Measurements from ENCODE around the gene APPBP2.
"Not testable (repeated sequence)": the region's sequence is repeated elsewhere in the genome, so short reads cannot be mapped to it uniquely, and the experiment has no call there.

DNA sequence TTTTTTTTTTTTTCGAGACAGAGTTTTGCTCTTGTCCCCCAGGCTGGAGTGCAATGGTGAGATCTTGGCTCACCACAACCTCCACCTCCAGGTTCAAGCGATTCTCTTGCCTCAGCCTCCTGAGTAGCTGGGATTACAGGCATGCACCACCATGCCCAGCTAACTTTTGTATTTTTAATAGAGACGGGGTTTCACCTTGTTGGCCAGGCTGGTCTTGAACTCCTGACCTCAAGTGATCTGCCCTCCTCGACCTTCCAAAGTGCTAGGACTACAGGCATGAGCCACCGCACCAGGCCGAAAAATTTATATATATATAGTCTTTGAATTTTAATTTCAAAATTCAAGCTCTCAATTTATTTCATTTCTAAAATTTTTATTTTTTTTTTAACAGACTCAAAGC, 97.6 kb downstream of the APPBP2 start:
- TF ChIP-seq SRF (IDR thresholded peaks at IDR 0.05; ENCODE audit: low read depth, low read length); RFX5 (IDR thresholded peaks at IDR 0.05; ENCODE audit: borderline replicate concordance, low read depth, low read length); CHD2 (IDR thresholded peaks at IDR 0.05; ENCODE audit: low read length); EGR1 (IDR thresholded peaks at IDR 0.05; ENCODE audit: borderline replicate concordance, low read depth, low read length); SIN3A (conservative IDR thresholded peaks at IDR 0.05 in 1 of 2, IDR thresholded peaks at IDR 0.05 in 1 of 2; ENCODE audit: low read depth in 1 of 2, low read length in 2 of 2); POLR2A (IDR thresholded peaks at IDR 0.05; ENCODE audit: control extremely low read depth in 1 of 2, low read depth in 2 of 2, low read length in 2 of 2): not testable (repeated sequence)
- TF ChIP-seq, protein P1, sequence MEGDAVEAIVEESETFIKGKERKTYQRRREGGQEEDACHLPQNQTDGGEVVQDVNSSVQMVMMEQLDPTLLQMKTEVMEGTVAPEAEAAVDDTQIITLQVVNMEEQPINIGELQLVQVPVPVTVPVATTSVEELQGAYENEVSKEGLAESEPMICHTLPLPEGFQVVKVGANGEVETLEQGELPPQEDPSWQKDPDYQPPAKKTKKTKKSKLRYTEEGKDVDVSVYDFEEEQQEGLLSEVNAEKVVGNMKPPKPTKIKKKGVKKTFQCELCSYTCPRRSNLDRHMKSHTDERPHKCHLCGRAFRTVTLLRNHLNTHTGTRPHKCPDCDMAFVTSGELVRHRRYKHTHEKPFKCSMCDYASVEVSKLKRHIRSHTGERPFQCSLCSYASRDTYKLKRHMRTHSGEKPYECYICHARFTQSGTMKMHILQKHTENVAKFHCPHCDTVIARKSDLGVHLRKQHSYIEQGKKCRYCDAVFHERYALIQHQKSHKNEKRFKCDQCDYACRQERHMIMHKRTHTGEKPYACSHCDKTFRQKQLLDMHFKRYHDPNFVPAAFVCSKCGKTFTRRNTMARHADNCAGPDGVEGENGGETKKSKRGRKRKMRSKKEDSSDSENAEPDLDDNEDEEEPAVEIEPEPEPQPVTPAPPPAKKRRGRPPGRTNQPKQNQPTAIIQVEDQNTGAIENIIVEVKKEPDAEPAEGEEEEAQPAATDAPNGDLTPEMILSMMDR (IDR thresholded peaks at IDR 0.05; ENCODE audit: control extremely low read depth in 1 of 3, insufficient read depth in 1 of 3, low read depth in 1 of 3, low read length in 3 of 3), result not testable (repeated sequence)

Measured in H1 (cell line).